Fibroblast of mammary gland (primary cell): ENCODE measurements around the gene AMBRA1.

ENCODE experiments used
- DNase-seq: peaks from one replicate; pipeline ENCODE4 v3.0.0-alpha.2; 2010; ENCODE audit warnings: low read depth
- H3K4me3 ChIP-seq: 2 replicates; pipeline ENCODE4 v1.5.1; 2011; ENCODE audit warnings: low read depth, mild to moderate bottlenecking, low read length, moderate library complexity; ENCODE audit not compliant: control insufficient read depth
- CTCF ChIP-seq: conservative IDR thresholded peaks from 2 replicates; pipeline ENCODE4 v1.5.1; 2011; ENCODE audit warnings: low read depth, low read length, inconsistent platforms; ENCODE audit not compliant: control insufficient read depth, insufficient read depth

The AMBRA1 gene

GRCh38 chr11:46360878-46361277 is 232.9 kb downstream of the AMBRA1 start:
- no peak overlapping the region for H3K4me3 ChIP-seq
- TF ChIP-seq CTCF, result no peak
- DNase-seq, result no peak

- H3K4me3 ChIP-seq, result no peak overlapping the region
- DNase-seq, result no peak
- no peak for TF ChIP-seq CTCF
Measured at GRCh38 chr11:46359953-46360352, 233.9 kb downstream of the AMBRA1 start.

GRCh38 chr11:46357483-46357936 is 236.3 kb downstream of the AMBRA1 start:
- H3K4me3 ChIP-seq, result no peak overlapping the region
- DNase-seq, result no peak
- no peak for TF ChIP-seq CTCF

- TF ChIP-seq CTCF, result no peak
Measured at GRCh38 chr11:46356924-46357482, 236.8 kb downstream of the AMBRA1 start.

GRCh38 chr11:46353698-46354097 is 240.1 kb downstream of the AMBRA1 start:
- no peak for TF ChIP-seq CTCF
- DNase-seq, result peak; percentile 58
- no peak overlapping the region for H3K4me3 ChIP-seq

More at GRCh38 chr11:46356924-46357482, 236.8 kb downstream of the AMBRA1 start:
- DNase-seq, result peak; percentile 81
- H3K4me3 ChIP-seq, result no peak overlapping the region

GRCh38 chr11:46352063-46352841 is 241.6 kb downstream of the AMBRA1 start:
- no peak overlapping the region for H3K4me3 ChIP-seq
- TF ChIP-seq CTCF, result peak; percentile 79

More at GRCh38 chr11:46352063-46352841, 241.6 kb downstream of the AMBRA1 start:
- peak; percentile 42 for DNase-seq
